ENCODE results near the gene PCGF2.

The PCGF2 gene

DNA sequence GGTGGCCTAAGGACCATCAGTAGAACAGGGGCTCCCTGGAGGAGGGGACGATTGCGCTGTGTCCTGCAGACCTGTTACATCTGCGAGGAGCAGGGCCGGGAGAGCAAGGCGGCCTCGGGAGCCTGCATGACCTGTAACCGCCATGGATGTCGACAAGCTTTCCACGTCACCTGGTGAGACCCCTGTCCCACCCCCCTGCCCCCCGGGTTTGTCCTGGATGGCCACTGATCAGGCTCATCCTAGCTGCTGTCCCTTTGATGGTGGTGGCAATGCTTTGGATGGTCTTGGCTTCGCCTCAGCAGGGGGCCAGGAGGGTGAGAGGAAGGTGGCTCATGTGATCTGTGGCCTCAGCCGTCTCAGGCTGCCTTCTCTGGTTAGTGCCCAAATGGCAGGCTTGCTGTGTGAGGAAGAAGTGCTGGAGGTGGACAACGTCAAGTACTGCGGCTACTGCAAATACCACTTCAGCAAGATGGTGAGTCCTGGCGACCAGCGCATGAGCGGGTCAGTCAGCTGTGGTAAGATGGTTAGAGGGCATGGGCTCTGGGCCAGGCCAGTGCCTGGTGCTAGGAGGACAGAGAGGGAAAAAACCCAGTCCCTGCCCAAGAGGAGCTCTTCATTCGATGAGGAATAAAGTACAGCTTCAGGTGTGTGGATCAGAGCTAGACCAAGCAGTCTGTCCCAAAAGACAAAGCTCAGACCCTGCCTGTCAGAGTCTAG, 38.9 kb downstream of the PCGF2 start:
- H3K36me3 Mint-ChIP-seq (ENCODE audit: low read depth) = peaks cover 64% of the 10 kb centered on the region
- peak overlapping the region; percentile 77 for H3K27ac Mint-ChIP-seq
- peaks cover 61% of the 10 kb centered on the region for H3K4me1 Mint-ChIP-seq (ENCODE audit: low read depth)
- no peaks in the 10 kb centered on the region for H3K27me3 Mint-ChIP-seq
- H3K9me3 Mint-ChIP-seq = no peaks in the 10 kb centered on the region
- no peak overlapping the region for H3K4me3 Mint-ChIP-seq

DNA sequence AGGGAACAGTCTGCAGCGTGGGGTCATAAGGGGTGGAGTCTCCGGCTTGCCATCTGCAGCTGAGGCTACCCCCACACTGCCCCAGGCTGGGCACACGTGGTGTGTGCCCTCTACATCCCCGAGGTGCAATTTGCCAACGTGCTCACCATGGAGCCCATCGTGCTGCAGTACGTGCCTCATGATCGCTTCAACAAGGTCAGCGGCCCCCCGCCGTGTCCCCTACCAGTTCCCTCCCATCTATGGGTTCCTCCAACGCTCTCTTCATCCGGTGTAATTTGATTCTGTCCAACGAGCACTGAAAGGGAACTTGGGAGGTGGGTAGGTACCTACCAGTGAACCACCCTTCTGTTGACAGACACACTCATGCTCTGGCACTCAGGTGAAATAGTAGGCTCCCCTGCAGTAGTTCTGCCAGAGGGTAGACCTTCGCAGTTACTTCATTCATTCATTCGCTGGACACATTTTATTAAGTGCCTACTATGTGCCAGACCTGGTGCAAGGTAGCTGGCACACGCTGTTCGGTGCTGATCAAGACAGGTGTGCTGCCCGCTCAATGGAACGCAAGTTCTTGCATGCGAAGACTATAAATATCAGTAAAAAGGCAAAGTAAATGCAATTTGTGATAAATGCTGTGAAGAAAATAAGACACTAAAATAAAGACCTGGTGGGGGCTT, 40.3 kb downstream of the PCGF2 start:
- Mint-ChIP-seq H3K27me3 (no peaks in the 10 kb centered on the region), H3K36me3 (ENCODE audit: low read depth) (peaks cover 61% of the 10 kb centered on the region), H3K9me3 (no peaks in the 10 kb centered on the region), H3K4me1 (ENCODE audit: low read depth) (peaks cover 59% of the 10 kb centered on the region), H3K4me3 (peak overlapping the region; percentile 97), H3K27ac (peak overlapping the region; percentile 96)

DNA sequence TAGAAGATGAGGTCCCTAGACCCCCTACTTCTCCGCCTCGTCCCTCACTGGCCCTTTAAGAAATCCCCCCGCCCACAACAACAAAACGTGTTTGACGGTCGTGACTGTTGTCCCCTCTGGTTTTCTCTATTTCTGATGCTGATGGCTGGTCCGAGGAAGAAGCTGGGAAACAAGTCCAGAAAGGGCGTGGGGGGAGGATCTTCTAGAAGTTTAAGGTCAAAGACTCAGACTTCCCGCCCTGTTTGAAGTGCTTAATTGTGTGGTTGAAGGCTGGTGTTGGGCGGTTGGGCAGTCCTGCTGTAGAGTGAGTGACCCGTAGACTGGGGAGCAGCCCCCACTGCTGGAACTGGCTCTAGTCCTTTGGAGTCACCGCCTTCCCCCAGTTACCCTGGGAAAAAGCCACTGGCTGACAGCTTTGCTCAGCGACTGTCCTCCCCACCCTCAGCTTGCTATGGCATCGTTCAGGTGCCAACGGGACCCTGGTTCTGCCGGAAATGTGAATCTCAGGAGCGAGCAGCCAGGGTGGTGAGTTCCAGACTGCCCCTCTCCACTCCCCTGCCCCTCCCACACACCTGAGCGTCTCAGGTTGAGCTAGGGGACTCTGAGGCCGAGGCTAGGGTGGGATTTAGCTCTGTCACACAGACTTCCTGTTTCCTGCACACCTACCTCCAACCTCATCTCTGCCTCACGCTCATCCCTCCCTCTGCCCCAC, 41.5 kb downstream of the PCGF2 start:
- Mint-ChIP-seq H3K27ac (peak overlapping the region; percentile 96), H3K4me3 (peak overlapping the region; percentile 97), H3K4me1 (ENCODE audit: low read depth) (peaks cover 60% of the 10 kb centered on the region), H3K9me3 (no peaks in the 10 kb centered on the region), H3K36me3 (ENCODE audit: low read depth) (peaks cover 60% of the 10 kb centered on the region), H3K27me3 (no peaks in the 10 kb centered on the region)

DNA sequence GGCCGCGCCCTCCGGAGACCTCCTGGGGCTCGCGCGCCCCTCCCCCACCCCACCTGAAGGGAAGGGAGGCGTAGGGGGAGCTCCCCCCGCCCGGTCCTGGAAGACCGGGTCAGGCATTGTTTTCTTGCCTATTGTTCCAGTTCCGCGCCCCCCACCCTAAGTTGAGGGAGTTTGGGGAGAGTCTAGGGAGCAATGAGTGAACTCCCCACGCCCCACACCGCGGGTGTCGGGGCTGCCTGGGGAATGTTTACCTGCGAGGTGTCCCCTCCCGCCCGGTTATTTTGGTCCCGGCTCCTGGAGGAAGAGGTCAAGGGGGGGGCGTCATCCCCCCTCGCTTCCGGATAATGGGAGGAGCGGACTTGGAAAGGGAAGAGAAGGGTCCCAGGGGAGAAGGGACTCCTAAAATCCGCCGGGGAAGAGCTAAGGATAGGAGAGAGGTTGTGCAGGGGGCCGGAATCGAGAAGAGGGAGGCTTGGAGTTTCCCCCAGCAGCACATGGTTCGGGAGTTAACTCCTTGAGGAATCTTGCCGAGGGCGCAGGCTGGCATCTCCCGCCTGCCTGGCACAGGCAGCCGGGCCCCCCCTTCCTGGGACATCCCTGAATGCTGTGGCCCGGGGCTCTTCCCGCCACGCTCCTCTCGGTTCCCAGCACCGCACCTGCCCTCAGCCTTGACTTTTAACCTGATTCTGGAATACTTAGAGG, 42.2 kb downstream of the PCGF2 start:
- no peaks in the 10 kb centered on the region for H3K9me3 Mint-ChIP-seq
- H3K4me1 Mint-ChIP-seq (ENCODE audit: low read depth) = peaks cover 60% of the 10 kb centered on the region
- peak overlapping the region; percentile 97 for H3K4me3 Mint-ChIP-seq
- H3K27me3 Mint-ChIP-seq = no peaks in the 10 kb centered on the region
- peak overlapping the region; percentile 96 for H3K27ac Mint-ChIP-seq
- H3K36me3 Mint-ChIP-seq (ENCODE audit: low read depth) = peaks cover 53% of the 10 kb centered on the region

DNA sequence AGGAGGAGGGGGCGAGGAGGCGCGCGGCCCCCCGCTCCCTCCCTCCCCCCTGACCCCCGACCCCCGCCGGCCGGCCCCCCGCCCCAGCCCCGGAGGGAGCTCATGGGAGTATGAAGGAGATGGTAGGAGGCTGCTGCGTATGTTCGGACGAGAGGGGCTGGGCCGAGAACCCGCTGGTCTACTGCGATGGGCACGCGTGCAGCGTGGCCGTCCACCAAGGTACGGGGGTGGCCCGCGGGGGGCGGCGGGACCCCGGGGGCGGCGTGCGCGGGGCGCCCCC, 42.7 kb downstream of the PCGF2 start:
- Mint-ChIP-seq H3K4me3 (peak overlapping the region; percentile 97), H3K9me3 (no peaks in the 10 kb centered on the region), H3K27ac (no peak overlapping the region), H3K4me1 (ENCODE audit: low read depth) (peaks cover 59% of the 10 kb centered on the region), H3K27me3 (no peaks in the 10 kb centered on the region), H3K36me3 (ENCODE audit: low read depth) (peaks cover 48% of the 10 kb centered on the region)

DNA sequence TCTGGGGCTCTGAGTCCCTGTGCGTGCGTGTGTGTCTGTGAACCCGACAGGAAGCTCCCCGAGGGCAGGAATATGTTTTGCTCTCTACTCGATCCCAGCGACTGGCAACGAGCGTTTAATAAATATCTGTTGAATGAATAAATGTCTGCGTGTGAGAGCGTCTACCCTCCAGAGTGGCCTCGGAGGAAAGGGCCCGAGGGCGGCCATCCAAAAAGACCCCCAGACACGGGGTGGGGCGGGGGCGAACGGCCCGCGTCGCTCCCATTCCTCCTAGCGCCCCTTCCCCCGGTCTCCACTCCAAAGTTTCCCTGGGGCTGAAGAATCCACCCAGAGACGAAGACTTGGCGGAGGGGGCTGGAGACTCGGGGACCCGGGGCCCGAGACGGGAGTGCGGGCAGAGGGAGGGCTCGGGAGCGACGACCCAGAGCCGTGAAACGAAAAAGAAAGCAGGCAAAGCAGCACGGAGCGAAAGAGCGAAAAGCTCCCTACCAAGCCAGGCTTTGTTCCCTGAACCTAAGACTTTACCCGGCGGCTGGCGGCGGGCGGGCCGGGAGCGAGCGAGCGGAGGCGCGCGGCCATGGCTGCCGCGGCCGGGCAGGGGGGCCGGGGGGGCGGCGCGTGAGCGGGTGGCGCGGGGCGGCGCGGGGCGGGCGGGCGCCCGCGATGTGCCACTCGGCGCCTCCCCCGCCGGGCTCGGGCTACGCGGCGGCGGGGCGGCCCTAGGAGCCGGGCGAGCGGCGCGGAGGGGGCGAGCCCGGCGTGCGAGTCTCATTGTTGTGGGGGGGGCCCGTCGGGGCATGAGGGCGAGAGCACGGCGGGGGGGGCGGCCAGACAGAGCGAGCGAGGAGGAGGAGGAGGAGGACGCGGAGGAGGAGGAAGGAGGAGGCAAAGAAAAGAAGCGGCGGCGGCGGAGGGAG, 43.3 kb downstream of the PCGF2 start, which contains the start of gene MLLT6:
TSS of gene MLLT6 (plus strand) at position 668 of the 917 bp plus-strand sequence. CDS start 360 bp downstream, outside the sequence.
- H3K9me3 Mint-ChIP-seq = peaks cover 3% of the 10 kb centered on the region
- peaks cover 59% of the 10 kb centered on the region for H3K4me1 Mint-ChIP-seq (ENCODE audit: low read depth)
- H3K36me3 Mint-ChIP-seq (ENCODE audit: low read depth) = peaks cover 46% of the 10 kb centered on the region
- peak within 1 kb of the TSS; percentile 100 for H3K4me3 Mint-ChIP-seq
- H3K27me3 Mint-ChIP-seq = no peaks in the 10 kb centered on the region
- H3K27ac Mint-ChIP-seq = peak within 1 kb of the TSS; percentile 100

DNA sequence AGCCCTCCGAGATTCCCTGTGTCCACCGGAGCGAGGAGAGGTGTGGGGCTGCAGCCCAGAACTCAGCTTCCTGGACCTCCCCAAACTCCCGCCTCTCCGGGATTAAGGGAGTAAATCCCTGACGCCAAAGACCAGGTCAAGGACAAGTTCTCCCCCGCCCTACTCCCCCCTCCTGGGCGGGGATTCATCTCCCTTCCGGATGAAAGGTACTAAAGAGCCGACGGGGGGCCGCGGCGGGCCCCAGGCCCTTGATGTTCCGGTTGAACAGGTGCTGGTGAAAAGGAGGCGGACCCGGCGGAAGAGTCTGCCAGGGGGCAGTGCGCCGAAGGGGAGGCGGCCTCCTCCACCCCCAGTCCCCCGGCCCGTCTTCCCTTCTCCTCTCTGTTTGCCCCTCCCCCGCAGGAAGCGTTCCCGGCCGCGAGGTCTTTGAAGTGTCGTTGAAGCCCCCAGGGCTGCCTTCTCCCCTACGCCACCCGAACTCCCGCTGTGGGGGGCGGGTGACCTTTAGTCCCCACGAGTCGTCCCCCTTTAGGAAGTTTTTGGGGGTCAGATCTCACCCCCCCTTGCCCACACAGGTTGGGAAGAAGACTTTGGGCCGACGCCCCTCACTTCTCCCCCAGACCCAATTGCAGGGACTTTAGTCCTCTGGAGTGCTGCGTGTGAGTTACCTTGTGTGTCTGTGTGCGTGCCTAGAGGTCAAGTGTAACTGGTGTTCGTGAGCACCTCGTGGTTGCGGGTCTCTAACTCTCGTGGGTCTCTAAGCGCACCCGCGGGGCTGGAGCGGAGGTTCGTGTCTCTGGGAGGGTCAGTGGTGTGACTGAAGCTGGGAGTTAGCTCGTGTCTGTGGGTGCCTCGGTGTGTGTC, 44.2 kb downstream of the PCGF2 start:
- peak overlapping the region; percentile 100 for H3K4me3 Mint-ChIP-seq
- peaks cover 60% of the 10 kb centered on the region for H3K4me1 Mint-ChIP-seq (ENCODE audit: low read depth)
- peaks cover 40% of the 10 kb centered on the region for H3K36me3 Mint-ChIP-seq (ENCODE audit: low read depth)

DNA sequence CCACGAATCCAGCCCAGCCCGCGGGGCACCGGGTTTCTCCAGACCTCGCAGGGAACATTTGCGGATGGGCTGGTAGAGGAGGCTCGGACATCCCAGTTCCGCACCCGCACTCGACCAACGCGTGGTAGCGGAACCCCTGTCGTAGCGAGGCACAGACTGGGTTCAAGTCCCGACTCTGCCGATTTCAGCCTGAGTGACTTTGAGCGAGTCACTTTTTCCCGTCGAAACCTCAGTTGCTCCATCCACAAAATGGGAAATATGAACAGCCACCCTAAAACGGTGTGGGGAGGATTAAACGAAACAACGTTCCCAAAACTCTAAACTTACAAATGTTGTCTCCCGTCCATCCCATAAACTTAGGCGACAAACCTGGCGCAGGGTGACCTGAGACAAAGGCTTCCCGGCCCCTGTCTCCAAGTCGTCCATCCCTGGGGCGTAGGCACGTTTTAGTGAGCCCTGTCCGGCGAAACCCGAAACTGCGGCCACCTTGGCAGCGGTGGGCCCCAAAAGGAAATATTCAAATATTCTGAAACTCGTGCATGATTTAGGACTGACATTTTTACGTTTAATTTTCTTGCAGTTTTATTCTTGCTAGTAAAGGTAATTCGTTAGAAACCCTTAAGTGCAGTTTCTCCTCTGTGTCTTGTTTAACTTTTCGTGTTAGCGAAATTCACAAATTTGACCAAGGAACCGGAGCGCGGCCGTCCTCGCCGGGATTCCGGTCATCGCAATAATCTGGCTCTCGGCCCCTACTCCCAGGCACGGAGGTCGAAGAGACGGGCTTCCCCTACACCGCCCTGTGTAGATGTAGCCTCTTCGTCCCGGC, 45.0 kb downstream of the PCGF2 start:
- no peaks in the 10 kb centered on the region for H3K27me3 Mint-ChIP-seq
- H3K9me3 Mint-ChIP-seq = peaks cover 3% of the 10 kb centered on the region
- H3K4me3 Mint-ChIP-seq = peak overlapping the region; percentile 100
- peak overlapping the region; percentile 100 for H3K27ac Mint-ChIP-seq
- H3K4me1 Mint-ChIP-seq (ENCODE audit: low read depth) = peaks cover 59% of the 10 kb centered on the region
- peaks cover 36% of the 10 kb centered on the region for H3K36me3 Mint-ChIP-seq (ENCODE audit: low read depth)

More for the DNA sequence above, 44.2 kb downstream of the PCGF2 start:
- Mint-ChIP-seq H3K27ac (peak overlapping the region; percentile 100), H3K9me3 (peaks cover 3% of the 10 kb centered on the region), H3K27me3 (no peaks in the 10 kb centered on the region)

DNA sequence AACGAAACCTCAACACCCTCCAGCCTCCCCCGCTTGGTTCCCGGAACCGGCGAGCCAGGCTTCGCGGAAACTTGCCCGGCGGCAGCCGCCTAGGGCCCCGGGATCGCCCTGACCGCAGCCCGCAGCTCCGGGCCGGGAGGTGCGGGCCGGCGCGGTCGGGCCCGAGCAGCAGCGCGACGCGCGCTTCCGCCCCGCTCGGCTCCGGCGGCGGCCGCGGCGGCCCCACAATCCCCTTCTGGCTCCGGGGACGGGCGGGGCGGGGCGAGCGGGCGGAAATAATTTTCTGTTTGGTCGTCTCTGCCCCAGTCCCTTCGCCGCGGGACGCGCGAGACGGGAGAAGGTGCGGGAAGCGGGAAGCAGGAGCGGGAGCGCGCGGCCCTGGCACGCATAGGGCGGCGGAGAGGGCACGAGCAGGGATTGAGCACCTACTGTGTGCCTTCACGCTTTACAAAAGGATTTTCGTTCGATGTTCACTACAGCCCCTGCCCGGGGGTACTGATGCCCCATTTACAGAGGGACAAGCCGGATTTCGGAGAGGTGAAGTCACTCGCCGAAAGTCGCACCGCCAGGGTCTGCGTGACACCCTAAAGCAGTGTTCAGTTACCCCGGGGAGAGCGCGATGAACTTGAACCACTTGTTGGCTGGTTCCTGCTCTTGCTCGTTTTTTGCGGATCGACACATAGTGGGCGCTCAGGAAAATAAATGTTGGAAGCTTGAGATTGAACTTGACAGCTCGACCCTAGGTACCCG, 45.8 kb downstream of the PCGF2 start:
- Mint-ChIP-seq H3K27me3 (no peaks in the 10 kb centered on the region), H3K4me1 (ENCODE audit: low read depth) (peaks cover 56% of the 10 kb centered on the region), H3K27ac (peak overlapping the region; percentile 100), H3K36me3 (ENCODE audit: low read depth) (peaks cover 28% of the 10 kb centered on the region), H3K4me3 (peak overlapping the region; percentile 100), H3K9me3 (peaks cover 3% of the 10 kb centered on the region)

DNA sequence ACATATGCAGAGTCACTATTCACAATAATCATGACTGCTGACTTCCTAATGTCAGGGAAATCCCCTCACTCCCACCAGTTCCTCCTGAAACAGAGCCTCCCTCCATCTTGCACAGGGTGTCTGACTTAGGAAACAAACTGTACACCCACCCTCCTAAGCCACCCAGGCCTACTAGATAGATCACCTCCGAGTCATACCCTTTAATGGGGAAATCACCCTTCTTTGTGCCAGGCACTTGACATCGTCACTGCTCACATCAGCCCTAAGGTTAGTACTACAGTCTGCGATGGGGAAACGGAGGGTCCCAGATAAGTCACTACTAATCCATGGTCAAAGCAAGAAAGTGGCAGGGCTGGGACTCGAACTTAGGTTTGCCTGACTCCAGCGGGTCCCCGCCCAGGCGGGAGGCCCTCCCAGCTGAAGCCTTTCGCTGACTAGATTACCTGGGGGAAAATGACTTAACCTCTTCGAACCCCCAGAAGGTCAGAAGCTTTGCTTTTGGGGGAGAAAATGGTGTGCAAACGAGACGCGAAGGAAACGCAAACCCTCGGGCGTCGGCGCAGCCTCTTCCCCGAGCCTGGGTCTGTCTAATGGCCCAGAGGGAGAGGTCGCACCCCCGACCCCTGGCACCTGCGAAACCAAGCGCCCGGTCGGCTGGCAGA, 46.5 kb downstream of the PCGF2 start:
- H3K27ac Mint-ChIP-seq = peak overlapping the region; percentile 100
- H3K36me3 Mint-ChIP-seq (ENCODE audit: low read depth) = peaks cover 24% of the 10 kb centered on the region
- H3K4me1 Mint-ChIP-seq (ENCODE audit: low read depth) = peaks cover 58% of the 10 kb centered on the region
- H3K9me3 Mint-ChIP-seq = peaks cover 3% of the 10 kb centered on the region
- H3K4me3 Mint-ChIP-seq = peak overlapping the region; percentile 82
- no peaks in the 10 kb centered on the region for H3K27me3 Mint-ChIP-seq

DNA sequence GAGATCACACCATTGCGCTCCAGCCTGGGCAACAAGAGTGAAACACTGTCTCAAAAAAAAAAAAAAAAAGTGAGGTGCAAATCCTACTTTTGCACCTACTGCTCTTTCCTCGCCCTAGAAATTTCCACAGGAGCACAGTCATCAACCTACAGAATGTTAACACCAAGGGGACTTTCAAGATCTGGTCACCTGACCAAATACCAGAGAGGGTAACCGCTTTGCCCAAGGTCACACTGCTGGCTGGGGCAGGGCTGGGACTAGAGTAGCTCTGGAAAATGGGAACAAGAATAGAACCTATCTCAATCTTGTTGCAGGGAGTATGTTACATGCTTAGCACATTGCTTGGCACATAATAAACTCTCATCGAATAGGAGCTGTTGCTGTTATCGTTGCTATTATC, 49.4 kb downstream of the PCGF2 start:
- H3K36me3 Mint-ChIP-seq (ENCODE audit: low read depth) = peaks cover 11% of the 10 kb centered on the region
- H3K4me1 Mint-ChIP-seq (ENCODE audit: low read depth) = peaks cover 65% of the 10 kb centered on the region
- H3K9me3 Mint-ChIP-seq = peaks cover 3% of the 10 kb centered on the region
- peak overlapping the region; percentile 100 for H3K27ac Mint-ChIP-seq
- no peak overlapping the region for H3K4me3 Mint-ChIP-seq
- H3K27me3 Mint-ChIP-seq = no peaks in the 10 kb centered on the region

Measured in stimulated activated naive CD8-positive, alpha-beta T cell treated with anti-CD3 and anti-CD28 coated beads, Interleukin-15, Interleukin-2, amounts not matched to agents 100 ng/mL and 50 ng/mL, for 24 hours (primary cell).